GM12874 (cell line): ENCODE results near the gene SLC6A14.

Source experiments
- TF ChIP-seq, protein P1 (sequence below): IDR thresholded peaks from 2 replicates; pipeline ENCODE4 v1.5.1; 2011; ENCODE audit warnings: low read depth, mild to moderate bottlenecking, control low read depth, low read length, moderate library complexity; ENCODE audit not compliant: insufficient read depth

SLC6A14 gene

DNA sequence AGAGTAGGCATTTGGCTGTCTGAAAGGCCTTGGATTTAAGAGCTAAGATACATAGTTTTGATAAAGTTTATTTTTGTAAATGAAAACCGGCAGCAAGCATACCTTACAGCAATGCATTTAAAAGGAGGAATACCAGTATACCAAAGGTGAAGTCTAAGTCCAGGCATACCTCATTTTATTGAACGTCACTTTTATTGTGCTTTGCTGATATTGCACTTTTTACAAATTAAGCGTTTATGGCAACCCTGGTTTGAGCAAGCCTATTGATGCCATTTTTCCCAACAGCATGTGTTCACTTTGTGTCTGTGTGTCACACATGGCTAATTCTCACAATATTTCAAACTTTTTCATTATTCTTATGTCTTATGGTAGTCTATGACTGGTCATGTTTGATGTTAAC, 8.4 kb upstream of the SLC6A14 start:
- TF ChIP-seq, protein P1, sequence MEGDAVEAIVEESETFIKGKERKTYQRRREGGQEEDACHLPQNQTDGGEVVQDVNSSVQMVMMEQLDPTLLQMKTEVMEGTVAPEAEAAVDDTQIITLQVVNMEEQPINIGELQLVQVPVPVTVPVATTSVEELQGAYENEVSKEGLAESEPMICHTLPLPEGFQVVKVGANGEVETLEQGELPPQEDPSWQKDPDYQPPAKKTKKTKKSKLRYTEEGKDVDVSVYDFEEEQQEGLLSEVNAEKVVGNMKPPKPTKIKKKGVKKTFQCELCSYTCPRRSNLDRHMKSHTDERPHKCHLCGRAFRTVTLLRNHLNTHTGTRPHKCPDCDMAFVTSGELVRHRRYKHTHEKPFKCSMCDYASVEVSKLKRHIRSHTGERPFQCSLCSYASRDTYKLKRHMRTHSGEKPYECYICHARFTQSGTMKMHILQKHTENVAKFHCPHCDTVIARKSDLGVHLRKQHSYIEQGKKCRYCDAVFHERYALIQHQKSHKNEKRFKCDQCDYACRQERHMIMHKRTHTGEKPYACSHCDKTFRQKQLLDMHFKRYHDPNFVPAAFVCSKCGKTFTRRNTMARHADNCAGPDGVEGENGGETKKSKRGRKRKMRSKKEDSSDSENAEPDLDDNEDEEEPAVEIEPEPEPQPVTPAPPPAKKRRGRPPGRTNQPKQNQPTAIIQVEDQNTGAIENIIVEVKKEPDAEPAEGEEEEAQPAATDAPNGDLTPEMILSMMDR, result no peak

DNA sequence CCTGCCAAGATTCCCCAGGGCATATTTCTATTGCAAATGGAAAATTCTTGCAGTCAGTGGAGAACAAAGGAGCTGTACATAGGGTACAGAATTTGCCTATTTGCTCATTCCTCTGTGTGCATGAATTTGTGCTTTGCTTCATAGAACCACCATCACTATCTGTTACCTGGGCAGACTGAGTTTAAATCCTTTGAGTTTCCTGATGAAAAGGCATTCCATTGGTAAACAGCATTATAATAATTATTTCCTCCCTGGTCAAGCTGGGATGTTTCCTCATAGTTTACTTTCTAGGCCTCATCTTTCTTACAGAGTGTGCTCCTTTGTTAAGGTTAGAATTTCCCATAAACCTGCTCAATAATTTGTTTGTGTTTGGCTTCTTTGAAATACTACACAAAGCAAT, 809 bp upstream of the SLC6A14 start:
- TF ChIP-seq, protein P1, result no peak

DNA sequence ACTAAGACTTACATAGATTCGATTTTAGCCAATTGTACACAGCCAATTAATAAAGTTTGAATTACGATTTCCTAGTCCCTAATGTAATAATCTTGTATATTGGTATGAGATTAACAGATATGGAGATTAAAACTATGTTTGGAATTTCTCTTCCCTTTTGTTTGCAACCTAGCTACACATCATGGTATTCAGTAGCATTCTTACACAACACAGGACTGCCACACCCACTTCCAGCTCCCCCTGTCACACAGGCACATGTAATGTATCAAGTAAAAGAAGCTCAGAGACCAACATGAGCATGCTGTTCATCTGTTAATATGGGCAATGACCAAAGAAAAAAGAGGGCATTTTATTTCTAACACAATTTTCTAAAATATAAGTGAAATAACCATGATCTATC, 12.8 kb downstream of the SLC6A14 start:
- TF ChIP-seq, protein P1, result no peak

DNA sequence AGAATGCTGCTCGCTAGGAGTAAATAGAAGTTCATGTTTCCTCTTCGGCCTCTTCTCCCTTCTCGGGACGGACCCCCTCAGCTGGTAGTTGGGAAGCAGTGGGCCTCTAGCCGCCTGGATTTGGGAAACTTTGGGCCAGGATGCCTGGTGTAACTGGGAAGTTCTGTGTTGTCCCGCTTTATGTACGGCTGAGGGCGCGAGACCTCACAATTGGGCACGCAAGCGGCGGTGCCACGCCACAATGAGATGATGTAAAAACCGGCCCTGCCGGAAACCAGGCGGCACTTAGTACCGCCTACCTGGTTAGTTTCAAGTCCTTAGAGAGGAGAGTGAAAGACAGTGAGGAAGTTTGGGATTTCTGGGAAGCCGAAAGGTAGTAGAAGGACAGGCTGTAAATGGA, 26.4 kb downstream of the SLC6A14 start, which contains the start of gene CT83:
Gene CT83, minus strand, starts transcription at position 155 of the 400 bp plus-strand sequence. Its CDS starts 120 bp downstream, at position 35.
- TF ChIP-seq, protein P1, result no peak

DNA sequence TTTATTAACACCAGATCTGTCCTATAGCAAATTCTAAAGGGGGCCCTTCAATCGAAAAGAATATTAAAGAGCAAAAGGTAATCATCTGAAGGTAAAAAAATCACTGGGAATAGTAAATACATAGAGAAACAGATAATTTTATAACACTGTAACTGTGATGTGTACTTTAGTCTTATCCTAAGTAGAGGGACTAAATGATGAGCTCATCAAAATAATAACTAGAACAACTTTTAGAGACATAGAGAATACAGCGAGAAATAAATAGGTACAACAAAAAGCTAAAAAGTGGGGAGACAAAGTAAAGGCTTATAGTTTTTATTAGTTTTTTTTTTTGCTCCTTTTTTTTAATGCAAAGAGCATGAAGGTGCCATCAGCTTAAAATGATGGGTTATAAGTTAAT, 43.7 kb downstream of the SLC6A14 start:
- TF ChIP-seq, protein P1, result no peak

DNA sequence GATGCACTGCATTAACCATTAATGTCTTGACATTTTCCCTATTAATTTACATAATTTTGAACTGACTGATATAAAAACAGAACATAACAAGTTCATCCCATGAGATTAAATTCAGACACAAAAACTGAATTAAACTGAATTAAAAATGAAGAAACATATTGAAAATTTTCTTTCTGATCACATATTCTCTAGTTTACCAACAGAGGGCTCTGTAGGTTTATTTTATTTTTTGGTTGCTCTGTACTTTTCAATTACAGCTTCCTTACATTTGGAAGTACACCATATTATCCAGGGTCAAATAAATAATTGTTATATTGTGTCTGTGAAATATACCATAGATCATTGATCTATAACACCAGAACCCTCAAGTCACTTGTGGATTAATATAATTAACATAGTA, 53.7 kb downstream of the SLC6A14 start:
- TF ChIP-seq, protein P1, result no peak

DNA sequence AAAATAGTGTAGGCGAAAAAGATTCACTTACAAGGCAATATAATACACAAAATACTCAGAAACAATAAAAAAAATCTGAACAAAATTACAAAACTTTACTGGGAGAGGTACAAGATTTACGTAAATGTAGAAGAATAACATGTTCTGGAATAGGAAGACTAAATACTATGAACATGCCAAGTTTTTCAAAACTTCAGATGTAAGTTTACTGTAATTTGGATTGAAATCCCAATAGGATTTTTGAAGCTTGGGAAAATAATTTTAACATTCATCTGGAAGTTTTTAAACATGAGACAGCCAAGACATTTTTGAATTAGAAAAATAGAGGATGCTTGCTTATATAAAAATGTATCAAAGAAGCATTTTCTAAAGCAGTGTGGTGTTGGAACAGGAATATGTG, 56.9 kb downstream of the SLC6A14 start:
- TF ChIP-seq, protein P1, result no peak

DNA sequence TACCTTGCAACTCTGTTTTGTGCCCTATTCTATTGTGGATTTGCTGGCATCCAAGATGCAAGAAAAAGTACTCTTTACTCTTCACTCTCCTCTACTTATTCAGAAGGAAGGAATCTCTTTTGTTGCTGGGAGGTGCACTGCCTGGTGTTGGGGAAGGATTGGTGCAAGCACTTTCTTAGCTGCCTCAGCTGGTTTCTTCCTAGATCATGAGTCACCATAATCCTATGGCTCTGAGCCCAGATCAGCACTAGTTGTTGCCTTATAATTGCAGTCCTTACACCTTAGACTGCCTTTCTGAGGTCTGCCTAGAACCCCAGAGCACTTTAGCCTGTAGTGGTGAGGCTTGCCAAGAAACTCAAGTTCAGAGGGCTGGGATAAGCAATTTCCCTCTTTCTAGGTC, 63.4 kb downstream of the SLC6A14 start:
- TF ChIP-seq, protein P1, result no peak
